Tibial artery (tissue), 4 donors: ENCODE data around the gene RNU6-9.

Experiments used
- DNase-seq, 2 donors: peaks; one replicate each; pipeline ENCODE4 v3.0.0-alpha.2; 2019
- H3K27ac ChIP-seq, 2 donors: fragments of 200-600 bp; sonication (generic) in 1 of 2; 1 replicate in 1 of 2; 2 replicates in 1 of 2; pipeline ENCODE4 v1.5.1; 2018 to 2019; ENCODE audit warnings: mild to moderate bottlenecking in 1 of 2
- H3K27me3 ChIP-seq, 2 donors: fragments of 200-600 bp; sonication (generic) in 1 of 2; one replicate each; pipeline versions ENCODE4 v1.5.1 to v1.6.0; 2016 to 2019
- H3K36me3 ChIP-seq, 3 donors: fragments of 200-600 bp; sonication (generic) in 2 of 3; one replicate each; pipeline ENCODE4 v1.5.1; 2016 to 2019; ENCODE audit warnings: mild to moderate bottlenecking in 2 of 3
- H3K4me1 ChIP-seq, 4 donors: fragments of 200-600 bp; sonication (generic) in 2 of 4; 1 replicate in 3 of 4; 2 replicates in 1 of 4; pipeline ENCODE4 v1.5.1; 2016 to 2019
- H3K4me3 ChIP-seq, 2 donors: fragments of 200-600 bp; sonication (generic) in 1 of 2; 1 replicate in 1 of 2; 2 replicates in 1 of 2; pipeline ENCODE4 v1.5.1; 2018 to 2019; ENCODE audit warnings: mild to moderate bottlenecking in 2 of 2
- H3K9me3 ChIP-seq, 3 donors: fragments of 200-600 bp; sonication (generic) in 1 of 3; one replicate each; pipeline ENCODE4 v1.5.1; 2016 to 2019
- CTCF ChIP-seq, 2 experiments: fragments of 200-600 bp in 1 of 2; fragments of 450-650 bp in 1 of 2; IDR thresholded peaks; one replicate each; pipeline ENCODE4 v1.5.1; 2017 to 2019; ENCODE audit warnings: antibody characterized with exemption in 2 of 2, mild to moderate bottlenecking in 1 of 2, moderate library complexity in 1 of 2
- intact Hi-C: fragments of 100-400 bp; cut with DNase I; formaldehyde crosslinking; loops from one replicate; pipeline ENCODE4 v1.15.0; 2023; ENCODE audit warnings: low total_unique reads

The RNU6-9 gene

GRCh38 chr19:902446-903226, 9.4 kb downstream of the RNU6-9 start:
- TF ChIP-seq CTCF (IDR thresholded peaks at IDR 0.05): no peak
- peaks cover 0 to 36% (median 27%) of the 10 kb centered on the region in 3 donors for H3K36me3 ChIP-seq
- no peak for DNase-seq
- no peaks in the 10 kb centered on the region for H3K9me3 ChIP-seq
- no peaks in the 10 kb centered on the region for H3K27me3 ChIP-seq
- intact Hi-C loops: no loop called here
- peaks cover 0 to 7% (median 0%) of the 10 kb centered on the region in 4 donors for H3K4me1 ChIP-seq
- H3K4me3 ChIP-seq: no peak overlapping the region
- H3K27ac ChIP-seq: no peak overlapping the region

GRCh38 chr19:903266-903797, 10.0 kb downstream of the RNU6-9 start:
- no peak for TF ChIP-seq CTCF (IDR thresholded peaks at IDR 0.05)
- no peaks in the 10 kb centered on the region for H3K9me3 ChIP-seq
- intact Hi-C loops: no loop called here
- peaks cover 0 to 7% (median 0%) of the 10 kb centered on the region in 4 donors for H3K4me1 ChIP-seq
- no peak for DNase-seq
- H3K27ac ChIP-seq: no peak overlapping the region
- H3K36me3 ChIP-seq: peaks cover 0 to 33% (median 27%) of the 10 kb centered on the region in 3 donors
- H3K4me3 ChIP-seq: no peak overlapping the region
- H3K27me3 ChIP-seq: no peaks in the 10 kb centered on the region

- no peak for DNase-seq
- Histone ChIP-seq H3K9me3 (no peaks in the 10 kb centered on the region), H3K27ac (no peak overlapping the region), H3K27me3 (no peaks in the 10 kb centered on the region), H3K36me3 (peaks cover 0 to 21% (median 15%) of the 10 kb centered on the region in 3 donors), H3K4me3 (no peak overlapping the region), H3K4me1 (peaks cover 0 to 9% (median 4%) of the 10 kb centered on the region in 4 donors)
- intact Hi-C loops: no loop called here
- TF ChIP-seq CTCF (IDR thresholded peaks at IDR 0.05): no peak
Observed at GRCh38 chr19:904545-904944, 11.3 kb downstream of the RNU6-9 start.

GRCh38 chr19:906480-906879, 13.2 kb downstream of the RNU6-9 start:
- no peak for TF ChIP-seq CTCF (IDR thresholded peaks at IDR 0.05)
- no peaks in the 10 kb centered on the region for H3K9me3 ChIP-seq
- DNase-seq: no peak
- H3K27ac ChIP-seq: no peak overlapping the region
- H3K36me3 ChIP-seq: peaks cover 0 to 6% (median 5%) of the 10 kb centered on the region in 3 donors
- intact Hi-C loops: no loop called here
- H3K27me3 ChIP-seq: no peaks in the 10 kb centered on the region
- H3K4me3 ChIP-seq: no peak overlapping the region
- H3K4me1 ChIP-seq: peaks cover 0 to 11% (median 4%) of the 10 kb centered on the region in 4 donors

- Histone ChIP-seq H3K9me3 (no peaks in the 10 kb centered on the region), H3K27me3 (no peaks in the 10 kb centered on the region), H3K4me1 (peaks cover 0 to 15% (median 7%) of the 10 kb centered on the region in 4 donors), H3K36me3 (no peaks in the 10 kb centered on the region), H3K27ac (no peak overlapping the region), H3K4me3 (no peak overlapping the region)
- intact Hi-C loops: no loop called here
- TF ChIP-seq CTCF (IDR thresholded peaks at IDR 0.05): no peak
- DNase-seq: no peak
Observed at GRCh38 chr19:907183-907853, 14.0 kb downstream of the RNU6-9 start.
